ENCODE results near the gene MARK3.

MARK3 gene

GRCh38 chr14:103377522-103378037, 7.6 kb upstream of the MARK3 start:
- DNase-seq (ENCODE audit: low spot score), result no peak
- no peak for TF ChIP-seq CTCF (IDR thresholded peaks at IDR 0.05; ENCODE audit: borderline replicate concordance, control extremely low read depth, extremely low read depth, insufficient read depth, missing control alignments)
- in situ Hi-C loops (cut with MboI; ENCODE audit: low sequenced_read_pairs, unreplicated experiment), result no loop called here

- TF ChIP-seq CTCF (IDR thresholded peaks at IDR 0.05; ENCODE audit: borderline replicate concordance, control extremely low read depth, extremely low read depth, insufficient read depth, missing control alignments), result no peak
- in situ Hi-C loops (cut with MboI; ENCODE audit: low sequenced_read_pairs, unreplicated experiment), result no loop called here
- no peak for DNase-seq (ENCODE audit: low spot score)
Measured at GRCh38 chr14:103378038-103378854, 7.0 kb upstream of the MARK3 start.

- no peak for DNase-seq (ENCODE audit: low spot score)
- in situ Hi-C loops (cut with MboI; ENCODE audit: low sequenced_read_pairs, unreplicated experiment), result no loop called here
- TF ChIP-seq CTCF (IDR thresholded peaks at IDR 0.05; ENCODE audit: borderline replicate concordance, control extremely low read depth, extremely low read depth, insufficient read depth, missing control alignments), result no peak
Measured at GRCh38 chr14:103380719-103381377, 4.4 kb upstream of the MARK3 start.

- DNase-seq (ENCODE audit: low spot score), result no peak
- no peak for TF ChIP-seq CTCF (IDR thresholded peaks at IDR 0.05; ENCODE audit: borderline replicate concordance, control extremely low read depth, extremely low read depth, insufficient read depth, missing control alignments)
- in situ Hi-C loops (cut with MboI; ENCODE audit: low sequenced_read_pairs, unreplicated experiment), result no loop called here
Measured at GRCh38 chr14:103382376-103382775, 2.8 kb upstream of the MARK3 start.

GRCh38 chr14:103384450-103385151, 614 bp upstream of the MARK3 start:
- no peak for DNase-seq (ENCODE audit: low spot score)
- in situ Hi-C loops (cut with MboI; ENCODE audit: low sequenced_read_pairs, unreplicated experiment), result no loop called here
- TF ChIP-seq CTCF (IDR thresholded peaks at IDR 0.05; ENCODE audit: borderline replicate concordance, control extremely low read depth, extremely low read depth, insufficient read depth, missing control alignments), result no peak

- in situ Hi-C loops (cut with MboI; ENCODE audit: low sequenced_read_pairs, unreplicated experiment), result no loop called here
- TF ChIP-seq CTCF (IDR thresholded peaks at IDR 0.05; ENCODE audit: borderline replicate concordance, control extremely low read depth, extremely low read depth, insufficient read depth, missing control alignments), result peak; percentile 0
- no peak for DNase-seq (ENCODE audit: low spot score)
Measured at GRCh38 chr14:103385929-103386712, 906 bp downstream of the MARK3 start.
